ENCODE measurements around the gene TSPYL1. TPM values are rescaled to one million over a fixed set of nuclear protein-coding genes. Genes with fewer than 3 reads are reported as not detected.

The TSPYL1 gene
- total and polyA plus RNA-seq, 2 of the 8 experiments (the other 6 are each of a cell fraction or from before 2014, with no cell fraction given): 33.2 to 79.1 TPM

DNA sequence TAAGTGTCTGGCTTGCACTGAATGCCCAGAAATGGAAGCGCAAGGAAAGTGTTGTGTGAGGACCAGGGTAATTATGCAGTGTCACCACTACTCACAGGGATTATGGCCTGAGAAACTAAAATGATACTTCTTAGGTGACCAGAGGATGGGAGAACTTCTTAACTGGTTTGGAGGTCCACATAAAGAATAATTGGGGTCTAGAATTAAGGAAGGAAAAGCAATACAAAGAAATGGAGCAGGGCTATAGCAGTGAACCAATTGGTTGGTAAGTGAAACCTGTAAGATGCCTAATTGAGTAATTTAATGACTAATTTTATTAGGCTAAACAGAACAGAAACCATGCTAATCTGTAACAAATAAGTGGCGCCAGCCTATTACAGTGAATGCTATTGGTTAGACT, 31.2 kb downstream of the TSPYL1 start:
- no peak for DNase-seq (ENCODE audit: low read depth in 1 of 2, low spot score in 2 of 2)
- H2BK120ac ChIP-seq (replicated peaks; ENCODE audit: low read depth, low read length): no peak overlapping the region
- TF ChIP-seq SP1 (IDR thresholded peaks at IDR 0.05; ENCODE audit: low read depth, low read length) (no peak), POLR2A (IDR thresholded peaks at IDR 0.05; ENCODE audit: control extremely low read depth in 1 of 2, low read depth in 2 of 2, low read length in 2 of 2) (0 out of 3 replicates have a peak, but pooled peaks of 1 of the 2 experiments have one; percentile 17), CTBP2 (IDR thresholded peaks at IDR 0.05; ENCODE audit: borderline replicate concordance, insufficient read depth, insufficient read length, low read length) (no peak)
- FAIRE-seq: no peak
- H3K4me3 ChIP-seq (ENCODE audit: extremely low read depth in 1 of 4, insufficient read depth in 2 of 4, low read depth in 3 of 4, low read length in 4 of 4): no peak overlapping the region
- H3K23me2 ChIP-seq (ENCODE audit: low read depth, low read length): peaks cover 7% of the 10 kb centered on the region; the same call in 1 of the 2 replicates
- H2BK15ac ChIP-seq (ENCODE audit: low read length): no peak overlapping the region
- no peak overlapping the region for H2AFZ ChIP-seq (ENCODE audit: low read length)
- H3K18ac ChIP-seq (ENCODE audit: extremely low read depth, low read length): no peak overlapping the region
- no peak overlapping the region for H3K27ac ChIP-seq (ENCODE audit: low read depth, low read length)
- H3K79me2 ChIP-seq (ENCODE audit: control insufficient read depth in 1 of 2, insufficient read depth in 2 of 2, low read length in 2 of 2): peaks cover 0 to 41% of the 10 kb centered on the region in 2 experiments; a peak in 2 of 4 replicates
- H3K23ac ChIP-seq (ENCODE audit: insufficient read length): no peak overlapping the region
- peaks cover 7 to 18% (median 17%) of the 10 kb centered on the region in 4 experiments for H3K4me1 ChIP-seq (replicated peaks in 1 of 4; ENCODE audit: control insufficient read depth in 3 of 4, insufficient read depth in 4 of 4, low read length in 3 of 4)
- peaks cover 0 to 8% (median 1%) of the 10 kb centered on the region in 4 experiments; a peak in 3 of 8 replicates for H3K36me3 ChIP-seq (ENCODE audit: control insufficient read depth in 2 of 4, insufficient read depth in 4 of 4, low read length in 3 of 4)
- no peaks in the 10 kb centered on the region for H4K20me1 ChIP-seq (replicated peaks in 1 of 2; ENCODE audit: control insufficient read depth in 1 of 2, insufficient read depth in 2 of 2, low read length in 2 of 2)
- no peak overlapping the region for H2BK20ac ChIP-seq (ENCODE audit: low read length)
- H3K79me1 ChIP-seq (ENCODE audit: low read depth, low read length): peaks cover 14% of the 10 kb centered on the region; the same call in 1 of the 2 replicates
- POLR2A ChIA-PET (ENCODE audit: partially characterized antibody): no interaction called here
- H4K5ac ChIP-seq (ENCODE audit: insufficient read length, low read depth, low read length): no peak overlapping the region
- H3K14ac ChIP-seq (ENCODE audit: insufficient read length): no peak overlapping the region
- 91% methylated on average over 2 of the region's 2 CpGs; no CpG with 5 or more reads in 1 of the 2 experiments for WGBS, 2 experiments (ENCODE audit: extremely low coverage in 1 of 2, insufficient coverage in 1 of 2, insufficient read length in 1 of 2, insufficient replicate concordance in 2 of 2, low coverage in 1 of 2, low lambda C conversion rate in 2 of 2, missing lambda C conversion rate in 1 of 2)
- H3K27me3 ChIP-seq (replicated peaks in 1 of 4; ENCODE audit: control insufficient read depth in 3 of 4, extremely low read depth in 1 of 4, insufficient read depth in 3 of 4, low read length in 3 of 4): no peaks in the 10 kb centered on the region
- H4K91ac ChIP-seq (replicated peaks; ENCODE audit: insufficient read length, low read length): no peak overlapping the region
- no peak overlapping the region for H3K56ac ChIP-seq (replicated peaks; ENCODE audit: insufficient read length, low read depth, low read length)
- H2BK5ac ChIP-seq (ENCODE audit: low read depth, low read length): no peak overlapping the region
- H2AK5ac ChIP-seq (ENCODE audit: low read depth, low read length): no peak overlapping the region
- no peaks in the 10 kb centered on the region for H3K9me3 ChIP-seq (ENCODE audit: insufficient read depth in 2 of 2, low read depth in 1 of 2, low read length in 1 of 2)
- CTCF ChIA-PET (ENCODE audit: partially characterized antibody): interaction anchor here (1.1 to 2.2 kb wide), 2 partner anchors 20 to 21 kb away, joined by 4 to 6 read pairs; no protein-coding TSS in a partner anchor
- H3K9ac ChIP-seq (replicated peaks in 1 of 4; ENCODE audit: extremely low read depth in 1 of 4, low read depth in 3 of 4, low read length in 3 of 4): no peak overlapping the region
- no peak overlapping the region for H3K4me2 ChIP-seq (ENCODE audit: insufficient read depth in 1 of 2, low read depth in 2 of 2, low read length in 2 of 2)
- no peak overlapping the region for H4K8ac ChIP-seq (ENCODE audit: extremely low read depth, insufficient read depth, low read length)
- no peak overlapping the region for H3K4ac ChIP-seq (replicated peaks; ENCODE audit: insufficient read length, low read depth, low read length)
- no peak overlapping the region for H2BK12ac ChIP-seq (ENCODE audit: low read depth, low read length)

All from H1 (cell line).